GDM1 (cell line): ENCODE measurements around the gene ADPRS.
A peak's percentile ranks its signal among the peaks of the same experiment; 100 is the strongest.

Experiments used
- DNase-seq: peaks from one replicate; lab custom pipeline; 2025; lab: John Stamatoyannopoulos, UW

ADPRS gene

GRCh38 chr1:36087233-36088123 is 1.2 kb upstream of the ADPRS start:
- DNase-seq = no peak

GRCh38 chr1:36088265-36088576 is 471 bp upstream of the ADPRS start:
- DNase-seq = no peak

GRCh38 chr1:36089393-36090121 is 865 bp downstream of the ADPRS start:
- no peak for DNase-seq

GRCh38 chr1:36091141-36091540 is 2.4 kb downstream of the ADPRS start:
- no peak for DNase-seq

GRCh38 chr1:36091698-36092097 is 3.0 kb downstream of the ADPRS start:
- DNase-seq = no peak

- DNase-seq = no peak
Observed at GRCh38 chr1:36092166-36092797, 3.6 kb downstream of the ADPRS start.

- DNase-seq = no peak
Observed at GRCh38 chr1:36092798-36093185, 4.1 kb downstream of the ADPRS start.

- DNase-seq = no peak
Observed at GRCh38 chr1:36093226-36093625, 4.5 kb downstream of the ADPRS start.

- no peak for DNase-seq
Observed at GRCh38 chr1:36093929-36094328, 5.2 kb downstream of the ADPRS start.

GRCh38 chr1:36094621-36095061 is 5.9 kb downstream of the ADPRS start:
- DNase-seq = no peak

GRCh38 chr1:36095760-36096405 is 7.2 kb downstream of the ADPRS start:
- DNase-seq = peak; percentile 17

GRCh38 chr1:36096500-36097432 is 8.1 kb downstream of the ADPRS start:
- no peak for DNase-seq

- DNase-seq = no peak
Observed at GRCh38 chr1:36097693-36098585, 9.2 kb downstream of the ADPRS start.

GRCh38 chr1:36098650-36099365 is 10.1 kb downstream of the ADPRS start:
- no peak for DNase-seq

- peak; percentile 54 for DNase-seq
Observed at GRCh38 chr1:36099681-36100341, 11.1 kb downstream of the ADPRS start.

- DNase-seq = no peak
Observed at GRCh38 chr1:36100376-36100775, 11.7 kb downstream of the ADPRS start.

- no peak for DNase-seq
Observed at GRCh38 chr1:36101546-36101945, 12.9 kb downstream of the ADPRS start.

- no peak for DNase-seq
Observed at GRCh38 chr1:36106269-36106668, 17.6 kb downstream of the ADPRS start.

- DNase-seq = no peak
Observed at GRCh38 chr1:36107394-36107793, 18.7 kb downstream of the ADPRS start.
